Neuronal stem cell (in vitro differentiated cells): Measurements from ENCODE around the gene IGFL2.

Experiments used
- DNase-seq: peaks from one replicate; pipeline ENCODE4 v3.0.0-alpha.2; 2013; ENCODE audit warnings: low spot score
- H2AFZ ChIP-seq: one replicate; pipeline ENCODE4 v1.6.1; 2013; ENCODE audit warnings: mild to moderate bottlenecking, low read length, inconsistent platforms
- H2AK5ac ChIP-seq: 2 replicates; pipeline ENCODE4 v1.6.1; 2013; ENCODE audit warnings: low read depth, mild to moderate bottlenecking, inconsistent platforms, low read length, moderate library complexity, mixed read lengths
- H2BK120ac ChIP-seq: 2 replicates; pipeline ENCODE4 v1.6.1; 2013; ENCODE audit warnings: low read depth, mild to moderate bottlenecking, inconsistent platforms, low read length, moderate library complexity, mixed read lengths
- H2BK12ac ChIP-seq: one replicate; pipeline ENCODE4 v1.6.1; 2013; ENCODE audit warnings: low read length, inconsistent platforms
- H2BK15ac ChIP-seq: 2 replicates; pipeline ENCODE4 v1.6.1; 2013; ENCODE audit warnings: mild to moderate bottlenecking, low read length, inconsistent platforms, mixed read lengths
- H2BK5ac ChIP-seq: one replicate; pipeline ENCODE4 v1.6.1; 2013; ENCODE audit warnings: inconsistent platforms, mild to moderate bottlenecking, low read length, moderate library complexity
- H3K14ac ChIP-seq: one replicate; pipeline ENCODE4 v1.6.1; 2013; ENCODE audit warnings: low read length, inconsistent platforms
- H3K18ac ChIP-seq: 2 replicates; pipeline ENCODE4 v1.6.1; 2013; ENCODE audit warnings: low read length, inconsistent platforms
- H3K23ac ChIP-seq: 2 replicates; pipeline ENCODE4 v1.6.1; 2013; ENCODE audit warnings: low read depth, mild to moderate bottlenecking, mixed read lengths, low read length, inconsistent platforms; ENCODE audit not compliant: poor library complexity
- H3K27ac ChIP-seq: replicated peaks from 3 replicates; pipeline ENCODE4 v1.5.1; 2013; ENCODE audit warnings: low read length, inconsistent platforms
- H3K27me3 ChIP-seq, 3 experiments: 2 replicates each; pipeline ENCODE4 v1.6.1; 2013; ENCODE audit warnings: low read length in 3 of 3, mild to moderate bottlenecking in 2 of 3, inconsistent platforms in 1 of 3, low read depth in 1 of 3, mixed read lengths in 1 of 3, moderate library complexity in 1 of 3; ENCODE audit not compliant: control insufficient read depth in 3 of 3, insufficient read depth in 3 of 3
- H3K36me3 ChIP-seq, 2 donors: replicated peaks in 1 of 2; 2 replicates each; pipeline ENCODE4 v1.6.1; 2013; ENCODE audit warnings: low read length in 2 of 2; ENCODE audit not compliant: control insufficient read depth in 2 of 2, insufficient read depth in 2 of 2
- H3K4ac ChIP-seq: 2 replicates; pipeline ENCODE4 v1.6.1; 2013; ENCODE audit warnings: inconsistent platforms, mild to moderate bottlenecking, low read length, moderate library complexity
- H3K4me1 ChIP-seq, 2 donors: 1 replicate in 1 of 2; 2 replicates in 1 of 2; pipeline ENCODE4 v1.6.1; 2013; ENCODE audit warnings: low read length in 2 of 2, low read depth in 1 of 2; ENCODE audit not compliant: control insufficient read depth in 2 of 2, insufficient read depth in 1 of 2
- H3K4me2 ChIP-seq: one replicate; pipeline ENCODE4 v1.6.1; 2013; ENCODE audit warnings: mild to moderate bottlenecking, low read length, inconsistent platforms; ENCODE audit not compliant: insufficient read depth, poor library complexity, severe bottlenecking
- H3K4me3 ChIP-seq, 2 donors: 2 replicates each; pipeline ENCODE4 v1.5.1; 2013; ENCODE audit warnings: low read length in 2 of 2, mild to moderate bottlenecking in 2 of 2, inconsistent platforms in 1 of 2, moderate library complexity in 1 of 2
- H3K79me1 ChIP-seq: one replicate; pipeline ENCODE4 v1.6.1; 2013; ENCODE audit warnings: low read depth, mild to moderate bottlenecking, inconsistent platforms, low read length, moderate library complexity
- H3K9ac ChIP-seq: one replicate; pipeline ENCODE4 v1.6.1; 2013; ENCODE audit warnings: mild to moderate bottlenecking, low read depth, low read length, inconsistent platforms; ENCODE audit not compliant: poor library complexity
- H3K9me3 ChIP-seq, 2 donors: replicated peaks in 1 of 2; 2 replicates each; pipeline versions ENCODE3 to v1.6.1; 2013; ENCODE audit warnings: low read length in 2 of 2, mild to moderate bottlenecking in 2 of 2, inconsistent platforms in 1 of 2, low read depth in 1 of 2, mixed read lengths in 1 of 2, moderate library complexity in 1 of 2; ENCODE audit not compliant: control insufficient read depth in 2 of 2, insufficient read depth in 1 of 2
- H4K8ac ChIP-seq: one replicate; pipeline ENCODE4 v1.6.1; 2013; ENCODE audit warnings: low read depth, mild to moderate bottlenecking, inconsistent platforms, low read length, moderate library complexity
- H4K91ac ChIP-seq: one replicate; pipeline ENCODE4 v1.6.1; 2013; ENCODE audit warnings: low read length, low read depth, mild to moderate bottlenecking, inconsistent platforms; ENCODE audit not compliant: poor library complexity
- WGBS, 2 donors: extraction: QIAGEN DNeasy Blood & Tissue Kit; methylation state at CpG; one replicate each; pipeline ENCODE4 v1.1.7; 2013; ENCODE audit warnings: missing lambda C conversion rate in 2 of 2, mixed read lengths in 1 of 2; ENCODE audit not compliant: insufficient read length in 2 of 2, insufficient replicate concordance in 1 of 2; ENCODE audit errors: extremely low coverage in 2 of 2; 5-methylcytosine and 5-hydroxymethylcytosine counted together

The IGFL2 gene

GRCh38 chr19:46176116-46176860 is 28.2 kb downstream of the IGFL2 start:
- Histone ChIP-seq H3K4me3 (no peak overlapping the region), H3K79me1 (no peaks in the 10 kb centered on the region), H3K4me1 (peaks cover 0 to 3% of the 10 kb centered on the region in 2 donors), H4K91ac (no peak overlapping the region), H3K27me3 (peaks cover 0 to 8% (median 2%) of the 10 kb centered on the region in 3 experiments), H3K9me3 (no peaks in the 10 kb centered on the region), H2BK15ac (peak overlapping the region; percentile 51), H4K8ac (no peak overlapping the region), H2BK5ac (no peak overlapping the region), H2BK12ac (no peak overlapping the region), H3K4ac (no peak overlapping the region), H3K18ac (peak overlapping the region; percentile 86), H3K4me2 (no peak overlapping the region), H3K27ac (no peak overlapping the region), H3K36me3 (no peaks in the 10 kb centered on the region), H2AFZ (no peak overlapping the region), H2BK120ac (no peak overlapping the region), H3K9ac (no peak overlapping the region), H2AK5ac (peak overlapping the region; percentile 32), H3K23ac (no peak overlapping the region), H3K14ac (peak overlapping the region; percentile 94)
- WGBS, 2 donors, result no CpG with 5 or more reads among the region's 7 CpGs
- DNase-seq, result no peak

DNA sequence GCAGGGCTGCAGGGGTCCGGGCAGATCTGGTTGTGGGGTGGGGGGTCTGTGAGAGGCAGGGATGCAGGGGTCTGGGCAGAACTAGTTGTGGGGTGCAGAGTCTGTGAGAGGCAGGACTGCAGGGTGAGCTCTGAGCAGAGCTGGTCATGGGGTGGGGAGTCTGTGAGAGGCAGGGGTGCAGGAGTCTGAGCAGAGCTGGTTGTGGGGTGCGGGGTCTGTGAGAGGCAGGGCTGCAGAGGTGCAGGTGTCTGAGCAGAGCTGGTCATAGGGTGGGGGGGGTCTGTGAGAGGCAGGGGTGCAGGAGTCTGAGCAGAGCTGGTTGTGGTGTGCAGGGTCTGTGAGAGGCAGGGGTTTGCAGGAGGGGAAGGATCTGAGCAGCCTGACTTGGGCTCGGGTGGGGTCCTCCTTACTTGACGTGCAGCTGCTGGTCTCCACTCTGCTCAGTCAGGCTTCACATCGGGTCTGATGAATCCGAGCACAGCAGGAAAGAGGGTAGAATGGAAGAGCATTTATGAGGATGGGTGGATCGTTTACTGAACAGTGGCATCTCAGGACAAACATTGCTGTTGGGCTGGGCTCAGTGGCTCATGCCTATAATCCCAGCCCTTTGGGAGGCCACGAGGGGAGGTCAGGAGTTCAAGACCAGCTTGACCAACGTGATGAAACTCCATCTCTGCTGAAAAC is 31.2 kb downstream of the IGFL2 start:
- peak overlapping the region; percentile 31 for H3K18ac ChIP-seq
- H3K4me1 ChIP-seq, result peaks cover 0 to 3% of the 10 kb centered on the region in 2 donors
- no peaks in the 10 kb centered on the region for H3K79me1 ChIP-seq
- no peak overlapping the region for H2BK15ac ChIP-seq
- no peak overlapping the region for H2BK5ac ChIP-seq
- no peak for DNase-seq
- H3K4ac ChIP-seq, result no peak overlapping the region
- peak overlapping the region; percentile 17 for H2AK5ac ChIP-seq
- no peaks in the 10 kb centered on the region for H3K36me3 ChIP-seq
- no peaks in the 10 kb centered on the region for H3K9me3 ChIP-seq
- no peak overlapping the region for H3K4me3 ChIP-seq
- H4K8ac ChIP-seq, result no peak overlapping the region
- no peak overlapping the region for H4K91ac ChIP-seq
- H3K27ac ChIP-seq, result no peak overlapping the region
- peaks cover 0 to 6% (median 2%) of the 10 kb centered on the region in 3 experiments for H3K27me3 ChIP-seq
- no peak overlapping the region for H2BK120ac ChIP-seq
- H3K23ac ChIP-seq, result no peak overlapping the region
- no peak overlapping the region for H3K14ac ChIP-seq
- H2AFZ ChIP-seq, result no peak overlapping the region
- WGBS, 2 donors, result no CpG with 5 or more reads among the region's 9 CpGs
- H3K9ac ChIP-seq, result peak overlapping the region; percentile 15
- H3K4me2 ChIP-seq, result no peak overlapping the region
- H2BK12ac ChIP-seq, result no peak overlapping the region

DNA sequence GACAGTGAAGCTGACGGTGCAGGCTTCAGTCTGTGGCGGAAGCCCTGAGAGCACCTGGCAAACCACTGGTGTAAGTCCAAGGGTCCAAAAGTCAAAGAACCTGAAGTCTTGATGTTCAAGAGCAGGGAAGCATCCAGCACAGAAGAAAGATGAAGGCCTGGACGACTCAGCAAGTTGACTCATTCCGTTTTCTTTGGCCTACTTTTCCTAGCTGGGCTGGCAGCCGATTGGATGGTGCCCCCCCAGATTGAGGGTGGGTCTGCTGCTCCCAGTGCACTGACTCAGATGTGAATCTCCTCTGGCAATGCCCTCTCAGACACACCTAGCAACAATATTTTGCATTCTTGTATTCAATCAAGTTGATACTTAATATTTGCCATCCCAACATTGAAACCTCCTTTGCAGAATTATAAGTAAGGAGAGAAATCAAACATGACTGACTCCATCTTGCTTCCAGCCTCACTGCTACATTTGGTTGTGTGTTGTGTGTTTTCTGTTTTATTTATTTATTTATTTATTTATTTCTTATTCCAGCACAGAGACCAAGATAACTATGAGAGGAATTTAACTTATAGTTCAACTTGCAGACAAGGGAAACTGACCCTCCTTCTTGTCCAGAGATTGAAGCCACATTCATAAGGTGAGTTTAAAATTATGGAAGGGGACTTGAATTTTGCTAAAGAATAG is 32.8 kb downstream of the IGFL2 start:
- Histone ChIP-seq H4K8ac (no peak overlapping the region), H3K4ac (no peak overlapping the region), H2BK12ac (no peak overlapping the region), H2BK120ac (no peak overlapping the region), H2AFZ (no peak overlapping the region), H4K91ac (no peak overlapping the region), H3K36me3 (no peaks in the 10 kb centered on the region), H2BK15ac (no peak overlapping the region), H3K23ac (no peak overlapping the region), H3K9ac (no peak overlapping the region), H3K14ac (no peak overlapping the region), H3K9me3 (no peaks in the 10 kb centered on the region), H2BK5ac (no peak overlapping the region), H3K4me2 (no peak overlapping the region), H3K18ac (no peak overlapping the region), H3K79me1 (no peaks in the 10 kb centered on the region), H3K4me1 (peaks cover 0 to 3% of the 10 kb centered on the region in 2 donors), H3K27me3 (peaks cover 0 to 6% (median 2%) of the 10 kb centered on the region in 3 experiments), H2AK5ac (no peak overlapping the region), H3K27ac (no peak overlapping the region), H3K4me3 (no peak overlapping the region)
- no peak for DNase-seq
- WGBS, 2 donors, result no CpG with 5 or more reads among the region's 5 CpGs

DNA sequence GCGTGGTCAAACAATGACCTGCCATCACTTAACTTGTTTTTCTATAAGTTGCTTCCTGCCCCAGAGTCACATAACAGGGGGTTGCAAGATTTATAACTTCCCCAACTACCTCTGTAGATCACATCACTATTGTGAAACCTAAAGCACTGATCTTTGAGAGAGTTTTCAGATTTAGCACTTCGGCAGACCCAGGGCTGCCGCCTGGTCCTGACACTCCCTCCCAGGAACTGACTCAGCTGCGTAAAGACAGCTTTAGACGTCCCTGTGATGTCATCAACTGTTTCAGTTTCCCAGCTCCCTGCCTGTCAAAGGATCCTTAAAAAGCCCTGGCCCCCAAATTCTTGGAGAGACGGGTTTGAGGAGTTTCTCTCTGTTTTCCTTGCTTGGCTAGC is 33.3 kb downstream of the IGFL2 start:
- H2BK12ac ChIP-seq, result no peak overlapping the region
- no peak for DNase-seq

More for the DNA sequence above, 33.3 kb downstream of the IGFL2 start:
- H4K8ac ChIP-seq, result no peak overlapping the region
- H2AK5ac ChIP-seq, result no peak overlapping the region
- H4K91ac ChIP-seq, result no peak overlapping the region
- no peaks in the 10 kb centered on the region for H3K36me3 ChIP-seq
- no peak overlapping the region for H2BK120ac ChIP-seq
- H3K23ac ChIP-seq, result no peak overlapping the region
- no peak overlapping the region for H3K27ac ChIP-seq
- H3K4me1 ChIP-seq, result peaks cover under 1 to 5% of the 10 kb centered on the region in 2 donors
- peaks cover 0 to 7% (median 2%) of the 10 kb centered on the region in 3 experiments for H3K27me3 ChIP-seq
- no peak overlapping the region for H3K9ac ChIP-seq
- no peak overlapping the region for H2BK15ac ChIP-seq
- no peak overlapping the region for H3K18ac ChIP-seq
- no peak overlapping the region for H3K14ac ChIP-seq
- no peak overlapping the region for H3K4me3 ChIP-seq
- H3K4me2 ChIP-seq, result no peak overlapping the region
- no peak overlapping the region for H3K4ac ChIP-seq
- WGBS, 2 donors, result no CpG with 5 or more reads among the region's 6 CpGs
- H3K79me1 ChIP-seq, result no peaks in the 10 kb centered on the region
- H2BK5ac ChIP-seq, result no peak overlapping the region
- H2AFZ ChIP-seq, result peak overlapping the region; percentile 58
- no peaks in the 10 kb centered on the region for H3K9me3 ChIP-seq
